MM.1S (cell line): ENCODE results near the gene SDHAF4.
"Not testable (repeated sequence)": the region's sequence is repeated elsewhere in the genome, so short reads cannot be mapped to it uniquely, and the experiment has no call there.

Experiments used
- EZH2 ChIP-seq: fragments of 300-600 bp; sonication (generic); optimal IDR thresholded peaks from 2 replicates; pipeline ENCODE3; 2017; ENCODE audit warnings: low read depth, mild to moderate bottlenecking, antibody characterized with exemption, low read length, mixed read lengths
- EZH2phosphoT487 ChIP-seq: fragments of 300-600 bp; sonication (generic); IDR thresholded peaks from 2 replicates; pipeline ENCODE4 v1.6.1; 2018; ENCODE audit warnings: antibody characterized with exemption, low read length
- TF ChIP-seq, protein P1 (sequence below): fragments of 300-600 bp; sonication (generic); IDR thresholded peaks from 2 replicates; pipeline ENCODE4 v1.5.1; 2016; ENCODE audit warnings: antibody characterized with exemption, low read length, mixed read lengths

DNA sequence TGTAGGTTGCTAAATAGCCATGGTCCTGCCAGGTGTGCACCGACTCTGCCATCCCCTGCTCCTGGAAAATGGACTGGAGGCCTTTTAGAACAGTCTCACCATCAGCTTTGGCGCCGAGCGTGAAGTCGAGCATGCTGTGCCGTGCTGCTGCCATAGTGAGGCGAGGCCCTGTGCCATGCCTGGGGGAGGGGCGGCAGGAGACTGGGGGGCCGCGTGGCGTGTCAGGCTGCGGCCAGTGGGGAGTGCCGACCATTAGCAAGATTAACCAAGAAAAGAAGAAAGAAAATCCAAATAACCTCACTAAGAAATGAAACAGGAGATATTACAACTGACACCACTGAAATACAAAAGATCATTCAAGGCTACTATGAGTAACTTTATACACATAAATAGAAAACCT is 42.5 kb downstream of the SDHAF4 start:
- not testable (repeated sequence) for TF ChIP-seq EZH2, EZH2phosphoT487
- TF ChIP-seq, protein P1, sequence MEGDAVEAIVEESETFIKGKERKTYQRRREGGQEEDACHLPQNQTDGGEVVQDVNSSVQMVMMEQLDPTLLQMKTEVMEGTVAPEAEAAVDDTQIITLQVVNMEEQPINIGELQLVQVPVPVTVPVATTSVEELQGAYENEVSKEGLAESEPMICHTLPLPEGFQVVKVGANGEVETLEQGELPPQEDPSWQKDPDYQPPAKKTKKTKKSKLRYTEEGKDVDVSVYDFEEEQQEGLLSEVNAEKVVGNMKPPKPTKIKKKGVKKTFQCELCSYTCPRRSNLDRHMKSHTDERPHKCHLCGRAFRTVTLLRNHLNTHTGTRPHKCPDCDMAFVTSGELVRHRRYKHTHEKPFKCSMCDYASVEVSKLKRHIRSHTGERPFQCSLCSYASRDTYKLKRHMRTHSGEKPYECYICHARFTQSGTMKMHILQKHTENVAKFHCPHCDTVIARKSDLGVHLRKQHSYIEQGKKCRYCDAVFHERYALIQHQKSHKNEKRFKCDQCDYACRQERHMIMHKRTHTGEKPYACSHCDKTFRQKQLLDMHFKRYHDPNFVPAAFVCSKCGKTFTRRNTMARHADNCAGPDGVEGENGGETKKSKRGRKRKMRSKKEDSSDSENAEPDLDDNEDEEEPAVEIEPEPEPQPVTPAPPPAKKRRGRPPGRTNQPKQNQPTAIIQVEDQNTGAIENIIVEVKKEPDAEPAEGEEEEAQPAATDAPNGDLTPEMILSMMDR, result not testable (repeated sequence)
